Measurements from ENCODE around the gene WDR38.

Gene WDR38

DNA sequence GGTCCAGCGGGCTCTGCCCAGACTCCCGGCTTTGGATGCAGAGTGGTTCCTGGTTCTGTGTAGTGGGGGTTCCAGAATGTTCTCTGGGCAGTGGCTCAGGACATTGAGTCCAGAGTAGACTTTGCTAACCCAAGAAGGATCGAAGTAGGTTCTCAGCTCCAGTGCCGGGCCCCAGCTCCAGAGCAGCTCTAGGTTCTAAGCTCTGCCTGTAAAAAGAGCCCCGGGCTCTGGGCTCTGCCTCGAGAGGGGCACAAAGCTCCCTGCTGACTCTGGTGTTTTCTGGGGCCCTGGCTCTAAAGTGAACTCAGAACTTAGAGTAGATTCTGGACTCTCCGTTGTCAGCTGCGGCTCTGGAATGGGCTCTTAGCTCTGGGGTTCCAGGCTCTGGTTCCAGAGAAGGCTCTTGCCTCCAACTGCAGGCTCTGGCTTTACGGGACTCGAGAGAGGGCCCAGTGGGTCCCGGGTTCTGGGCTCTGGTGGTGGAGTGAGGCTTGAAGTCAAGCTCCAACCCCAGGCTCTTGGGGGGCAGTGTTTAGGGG lies 414 bp downstream of the WDR38 start:
- H3K27ac ChIP-seq = peak overlapping the region; percentile 38 to 66
- H3K9me3 ChIP-seq = no peaks in the 10 kb centered on the region
- intact Hi-C loops (cut with DNase I; ENCODE audit: low total_unique reads) = loop anchor here (2.0 kb wide), 1 partner anchor 81 kb away; no protein-coding TSS in a partner anchor
- peaks cover 17 to 29% (median 17%) of the 10 kb centered on the region in 3 donors for H3K36me3 ChIP-seq
- no peak for DNase-seq
- TF ChIP-seq, protein P1, sequence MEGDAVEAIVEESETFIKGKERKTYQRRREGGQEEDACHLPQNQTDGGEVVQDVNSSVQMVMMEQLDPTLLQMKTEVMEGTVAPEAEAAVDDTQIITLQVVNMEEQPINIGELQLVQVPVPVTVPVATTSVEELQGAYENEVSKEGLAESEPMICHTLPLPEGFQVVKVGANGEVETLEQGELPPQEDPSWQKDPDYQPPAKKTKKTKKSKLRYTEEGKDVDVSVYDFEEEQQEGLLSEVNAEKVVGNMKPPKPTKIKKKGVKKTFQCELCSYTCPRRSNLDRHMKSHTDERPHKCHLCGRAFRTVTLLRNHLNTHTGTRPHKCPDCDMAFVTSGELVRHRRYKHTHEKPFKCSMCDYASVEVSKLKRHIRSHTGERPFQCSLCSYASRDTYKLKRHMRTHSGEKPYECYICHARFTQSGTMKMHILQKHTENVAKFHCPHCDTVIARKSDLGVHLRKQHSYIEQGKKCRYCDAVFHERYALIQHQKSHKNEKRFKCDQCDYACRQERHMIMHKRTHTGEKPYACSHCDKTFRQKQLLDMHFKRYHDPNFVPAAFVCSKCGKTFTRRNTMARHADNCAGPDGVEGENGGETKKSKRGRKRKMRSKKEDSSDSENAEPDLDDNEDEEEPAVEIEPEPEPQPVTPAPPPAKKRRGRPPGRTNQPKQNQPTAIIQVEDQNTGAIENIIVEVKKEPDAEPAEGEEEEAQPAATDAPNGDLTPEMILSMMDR (IDR thresholded peaks at IDR 0.05) = no peak
- H3K4me3 ChIP-seq = peak overlapping the region; percentile 41 to 51
- H3K4me1 ChIP-seq = peaks cover 0 to 20% (median 15%) of the 10 kb centered on the region in 4 donors
- H3K27me3 ChIP-seq = no peaks in the 10 kb centered on the region

- TF ChIP-seq, protein P1 (IDR thresholded peaks at IDR 0.05) = no peak
- intact Hi-C loops (cut with DNase I; ENCODE audit: low total_unique reads) = no loop called here
- H3K4me3 ChIP-seq = no peak overlapping the region
- H3K27me3 ChIP-seq = no peaks in the 10 kb centered on the region
- peak overlapping the region in 1 of 2 donors; percentile 66 for H3K27ac ChIP-seq
- H3K9me3 ChIP-seq = no peaks in the 10 kb centered on the region
- H3K36me3 ChIP-seq = peaks cover 22 to 34% (median 22%) of the 10 kb centered on the region in 3 donors
- H3K4me1 ChIP-seq = peaks cover 0 to 21% (median 16%) of the 10 kb centered on the region in 4 donors
- DNase-seq = no peak
Observed at GRCh38 chr9:124854161-124854560, 901 bp downstream of the WDR38 start.

DNA sequence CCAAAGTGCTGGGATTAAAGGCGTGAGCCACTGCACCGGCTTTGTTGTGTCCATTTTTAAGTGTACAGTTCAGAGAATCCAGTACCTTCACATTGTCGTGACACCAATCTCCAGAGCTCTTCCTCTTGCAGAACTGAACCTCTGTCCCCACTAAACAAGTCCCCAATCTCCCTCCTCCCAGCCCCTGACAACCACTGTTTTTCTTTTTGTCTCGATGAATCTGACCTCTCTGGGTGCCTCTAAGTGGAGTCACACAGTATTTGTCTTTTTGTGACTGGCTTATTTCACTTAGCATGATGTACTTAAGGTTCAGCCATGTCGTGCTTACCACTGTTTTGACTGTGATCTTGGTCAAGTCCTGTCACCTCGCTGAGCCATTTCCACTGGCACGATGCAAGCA lies 1.6 kb downstream of the WDR38 start:
- H3K27me3 ChIP-seq = no peaks in the 10 kb centered on the region
- H3K4me3 ChIP-seq = no peak overlapping the region
- DNase-seq = no peak
- TF ChIP-seq, protein P1 (IDR thresholded peaks at IDR 0.05) = no peak
- peaks cover 28 to 40% (median 28%) of the 10 kb centered on the region in 3 donors for H3K36me3 ChIP-seq
- no peak overlapping the region for H3K27ac ChIP-seq
- intact Hi-C loops (cut with DNase I; ENCODE audit: low total_unique reads) = no loop called here
- peaks cover 0 to 28% (median 21%) of the 10 kb centered on the region in 4 donors for H3K4me1 ChIP-seq
- no peaks in the 10 kb centered on the region for H3K9me3 ChIP-seq

- Histone ChIP-seq H3K27me3 (no peaks in the 10 kb centered on the region), H3K4me1 (peaks cover 0 to 35% (median 27%) of the 10 kb centered on the region in 4 donors), H3K9me3 (no peaks in the 10 kb centered on the region), H3K36me3 (peaks cover 33 to 48% (median 36%) of the 10 kb centered on the region in 3 donors), H3K4me3 (no peak overlapping the region), H3K27ac (no peak overlapping the region)
- TF ChIP-seq, protein P1 (IDR thresholded peaks at IDR 0.05) = no peak
- intact Hi-C loops (cut with DNase I; ENCODE audit: low total_unique reads) = no loop called here
- DNase-seq = no peak
Observed at GRCh38 chr9:124855566-124855943, 2.3 kb downstream of the WDR38 start.

DNA sequence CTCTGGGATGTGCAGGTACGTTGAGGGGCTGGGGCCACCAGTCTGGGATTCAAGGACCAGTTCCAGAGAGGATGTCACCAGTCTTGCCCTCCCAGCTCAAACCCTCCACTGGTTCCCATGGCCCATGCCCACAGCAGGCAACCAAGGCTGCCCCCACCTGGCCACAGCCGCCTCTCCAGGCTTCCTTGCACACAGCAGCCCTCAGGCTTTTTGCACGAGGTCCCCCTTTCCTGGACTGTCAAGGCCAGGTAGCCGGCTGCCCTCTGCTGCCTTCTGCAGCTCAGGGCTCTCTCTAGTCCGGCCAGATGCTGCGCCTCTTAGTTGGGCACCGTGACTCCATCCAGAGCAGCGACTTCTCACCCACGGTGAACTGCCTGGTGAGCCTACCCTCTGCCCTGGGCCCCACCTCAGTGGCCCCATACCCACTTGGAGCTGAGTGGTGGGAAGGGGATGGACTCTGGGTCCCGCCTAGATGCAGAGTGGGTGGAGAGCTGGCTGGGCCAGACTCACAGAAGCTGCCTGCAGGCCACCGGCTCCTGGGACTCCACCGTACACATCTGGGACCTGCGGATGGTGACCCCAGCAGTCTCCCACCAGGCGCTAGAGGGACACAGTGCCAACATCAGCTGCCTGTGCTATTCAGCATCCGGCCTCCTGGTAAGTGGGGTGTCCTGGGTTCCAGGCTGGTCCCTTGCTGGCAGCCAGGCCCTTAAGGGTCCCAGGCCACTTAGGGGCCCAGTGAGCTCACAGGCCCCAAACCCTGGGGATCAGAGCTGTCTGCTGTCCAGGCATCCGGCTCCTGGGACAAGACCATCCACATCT lies 2.9 kb downstream of the WDR38 start:
- peaks cover 33 to 53% (median 37%) of the 10 kb centered on the region in 3 donors for H3K36me3 ChIP-seq
- H3K27me3 ChIP-seq = no peaks in the 10 kb centered on the region
- H3K4me3 ChIP-seq = no peak overlapping the region
- H3K4me1 ChIP-seq = peaks cover 0 to 41% (median 33%) of the 10 kb centered on the region in 4 donors
- H3K27ac ChIP-seq = no peak overlapping the region
- no peaks in the 10 kb centered on the region for H3K9me3 ChIP-seq
- TF ChIP-seq, protein P1 (IDR thresholded peaks at IDR 0.05) = no peak
- intact Hi-C loops (cut with DNase I; ENCODE audit: low total_unique reads) = no loop called here
- no peak for DNase-seq

Measured in tibial artery (tissue), 4 donors.